ENCODE data around the gene PLGRKT. TPM values are rescaled to one million over a fixed set of nuclear protein-coding genes. Genes with fewer than 3 reads are reported as not detected.
"Not testable (repeated sequence)": the region's sequence is repeated elsewhere in the genome, so short reads cannot be mapped to it uniquely, and the experiment has no call there.

Gene PLGRKT
- total RNA-seq, 2 experiments from 2014 or later = 27.3 to 27.5 TPM

DNA sequence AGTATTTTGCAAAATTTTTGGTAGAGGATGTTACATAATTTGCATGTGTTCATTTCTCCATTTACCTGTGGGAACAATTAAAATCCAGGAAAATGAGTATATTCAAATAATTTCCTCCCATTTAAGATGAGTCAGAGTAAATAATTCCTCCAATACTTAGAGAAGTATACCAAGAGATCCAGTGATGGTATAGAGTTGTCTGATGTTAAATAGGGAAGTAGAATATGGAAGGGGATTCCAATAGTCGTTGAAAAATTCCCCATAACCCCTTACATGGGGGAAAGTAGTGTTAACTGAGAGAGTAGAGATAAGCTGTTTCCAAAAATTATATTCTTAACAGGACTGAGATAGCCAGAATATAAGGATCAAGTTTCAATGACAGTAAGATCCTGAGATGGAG, 28.3 kb upstream of the PLGRKT start:
- no peaks in the 10 kb centered on the region for H3K9me3 Mint-ChIP-seq
- H3K27ac Mint-ChIP-seq = no peak overlapping the region
- DNase-seq = no peak
- peaks cover 26% of the 10 kb centered on the region for H3K4me1 Mint-ChIP-seq
- no peak overlapping the region for H3K4me3 Mint-ChIP-seq
- peaks cover 62% of the 10 kb centered on the region for H3K36me3 Mint-ChIP-seq
- no peaks in the 10 kb centered on the region for H3K27me3 Mint-ChIP-seq

DNA sequence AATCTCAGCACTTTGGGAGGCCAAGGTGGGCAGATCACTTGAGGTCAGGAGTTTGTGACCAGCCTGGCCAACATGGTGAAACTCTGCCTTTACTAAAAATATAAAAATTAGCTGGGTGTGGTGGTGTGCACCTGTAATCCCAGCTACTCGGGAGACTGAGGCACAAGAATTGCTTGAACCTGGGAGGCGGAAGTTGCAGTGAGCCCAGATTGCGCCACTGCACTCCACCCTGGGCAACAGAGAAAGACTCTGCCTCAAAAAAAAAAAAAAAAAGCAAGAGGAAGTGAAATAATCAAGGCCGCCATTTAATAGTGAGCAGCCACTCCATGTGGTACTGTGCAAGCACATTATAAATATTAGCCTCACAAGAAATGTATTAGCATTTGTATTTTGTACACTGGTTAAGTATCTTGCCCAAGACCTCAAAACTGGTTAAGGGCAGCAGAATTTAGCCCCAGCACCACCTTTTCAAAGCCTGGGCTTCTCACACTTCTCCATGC, 27.2 kb upstream of the PLGRKT start:
- H3K4me3 Mint-ChIP-seq, DNase-seq: not testable (repeated sequence)

DNA sequence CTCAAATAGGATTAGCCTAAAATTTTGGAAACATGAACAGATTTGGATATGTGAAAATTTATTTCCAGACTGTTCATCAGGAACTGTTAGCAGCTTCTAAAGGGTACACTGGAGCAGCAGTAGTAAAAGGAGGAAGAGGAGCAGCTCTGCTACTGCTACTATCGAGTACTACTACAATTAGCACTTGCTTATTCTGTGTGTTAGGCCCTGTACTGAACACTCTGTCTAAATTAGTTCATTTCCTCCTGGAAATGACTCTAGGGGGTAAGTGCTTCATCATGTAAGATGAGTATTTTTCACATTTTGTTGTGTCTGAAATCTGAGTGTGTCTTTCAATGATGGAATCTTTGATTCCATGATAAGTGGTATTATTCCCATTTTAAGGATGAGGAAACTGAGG, 22.4 kb upstream of the PLGRKT start:
- Mint-ChIP-seq H3K27ac (peak overlapping the region; percentile 65), H3K4me1 (peaks cover 56% of the 10 kb centered on the region), H3K36me3 (peaks cover 74% of the 10 kb centered on the region), H3K4me3 (peak overlapping the region; percentile 11), H3K9me3 (peaks cover 5% of the 10 kb centered on the region), H3K27me3 (no peaks in the 10 kb centered on the region)
- no peak for DNase-seq

More for the DNA sequence above, 27.2 kb upstream of the PLGRKT start:
- H3K9me3 Mint-ChIP-seq, H3K27me3 Mint-ChIP-seq, H3K27ac Mint-ChIP-seq: not testable (repeated sequence)
- Mint-ChIP-seq H3K36me3 (peaks cover 67% of the 10 kb centered on the region), H3K4me1 (peaks cover 29% of the 10 kb centered on the region)

DNA sequence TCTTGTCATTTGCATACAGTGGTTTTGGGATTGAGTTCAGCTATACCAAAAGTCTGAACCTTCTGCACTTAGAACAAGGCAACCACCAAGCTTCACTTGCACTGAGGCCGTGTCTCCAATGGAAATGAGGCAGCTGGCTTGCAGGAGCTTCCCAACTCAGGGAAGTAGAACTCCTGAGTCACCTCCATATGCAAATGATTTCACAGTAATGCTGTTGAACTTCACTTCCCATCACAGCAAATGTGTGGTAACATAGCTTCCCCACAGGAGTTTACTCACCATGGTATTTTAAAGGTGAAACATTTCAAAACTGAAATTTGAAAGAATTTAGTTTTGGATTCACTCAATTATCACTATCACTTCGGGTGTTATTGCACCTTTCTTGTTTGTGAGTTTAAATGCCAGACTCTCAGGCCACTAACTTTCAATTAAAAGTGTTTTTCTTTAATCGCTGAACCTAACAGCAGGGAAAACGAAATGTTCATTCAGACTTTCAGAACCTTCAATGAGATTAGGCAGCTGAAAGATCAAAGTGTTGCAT, 21.6 kb upstream of the PLGRKT start:
- peak; percentile 27 for DNase-seq

DNA sequence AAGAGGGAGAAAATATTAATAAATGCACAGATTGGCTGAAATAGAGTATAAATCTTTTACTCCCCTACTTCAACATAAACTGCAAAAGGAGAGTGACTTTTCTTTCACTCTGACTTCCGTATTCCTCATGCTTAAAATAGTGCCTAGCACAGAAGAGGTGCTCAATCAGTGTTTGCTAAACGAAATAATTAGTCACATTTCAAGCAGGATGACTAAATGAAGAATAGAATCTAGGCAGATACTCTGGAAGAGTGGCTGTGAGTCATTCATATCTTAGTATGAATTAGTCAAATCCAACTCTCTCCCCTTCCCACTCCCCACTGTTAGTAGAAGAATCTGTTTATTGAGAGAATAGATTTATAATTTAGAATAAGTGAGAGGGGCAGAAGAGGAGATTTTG, 17.5 kb upstream of the PLGRKT start:
- peaks cover 72% of the 10 kb centered on the region for H3K4me1 Mint-ChIP-seq
- H3K9me3 Mint-ChIP-seq = peaks cover 5% of the 10 kb centered on the region
- peak overlapping the region; percentile 65 for H3K4me3 Mint-ChIP-seq
- DNase-seq = no peak
- H3K27ac Mint-ChIP-seq = peak overlapping the region; percentile 81
- H3K27me3 Mint-ChIP-seq = no peaks in the 10 kb centered on the region
- peaks cover 59% of the 10 kb centered on the region for H3K36me3 Mint-ChIP-seq

More for the DNA sequence above, 21.6 kb upstream of the PLGRKT start:
- peaks cover 71% of the 10 kb centered on the region for H3K36me3 Mint-ChIP-seq
- H3K9me3 Mint-ChIP-seq = peaks cover 5% of the 10 kb centered on the region
- peaks cover 63% of the 10 kb centered on the region for H3K4me1 Mint-ChIP-seq
- H3K27ac Mint-ChIP-seq = peak overlapping the region; percentile 65
- H3K27me3 Mint-ChIP-seq = no peaks in the 10 kb centered on the region
- peak overlapping the region; percentile 11 for H3K4me3 Mint-ChIP-seq

DNA sequence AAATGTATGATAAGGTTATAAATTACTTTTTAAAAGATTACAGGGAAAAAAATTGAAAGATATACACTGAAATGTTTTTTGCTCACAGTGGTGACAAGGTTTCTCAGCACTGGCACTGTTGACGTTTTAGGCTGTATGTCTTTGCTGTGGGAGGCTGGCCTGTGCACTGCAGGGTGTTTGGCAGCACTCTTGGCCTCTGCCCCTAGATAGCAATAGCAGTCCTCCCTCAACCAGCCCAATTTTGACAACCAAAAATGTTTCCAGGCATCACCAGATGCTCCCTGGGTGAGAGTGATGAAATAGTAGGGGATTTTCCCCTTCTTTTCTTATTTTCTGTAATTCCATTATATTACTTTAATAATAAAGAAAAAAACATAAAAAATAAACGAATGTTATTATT, 15.9 kb upstream of the PLGRKT start:
- peaks cover under 1% of the 10 kb centered on the region for H3K9me3 Mint-ChIP-seq
- H3K27ac Mint-ChIP-seq = peak overlapping the region; percentile 66
- DNase-seq = no peak
- H3K27me3 Mint-ChIP-seq = no peaks in the 10 kb centered on the region
- H3K4me1 Mint-ChIP-seq = peaks cover 71% of the 10 kb centered on the region
- H3K4me3 Mint-ChIP-seq = peak overlapping the region; percentile 53
- peaks cover 45% of the 10 kb centered on the region for H3K36me3 Mint-ChIP-seq

DNA sequence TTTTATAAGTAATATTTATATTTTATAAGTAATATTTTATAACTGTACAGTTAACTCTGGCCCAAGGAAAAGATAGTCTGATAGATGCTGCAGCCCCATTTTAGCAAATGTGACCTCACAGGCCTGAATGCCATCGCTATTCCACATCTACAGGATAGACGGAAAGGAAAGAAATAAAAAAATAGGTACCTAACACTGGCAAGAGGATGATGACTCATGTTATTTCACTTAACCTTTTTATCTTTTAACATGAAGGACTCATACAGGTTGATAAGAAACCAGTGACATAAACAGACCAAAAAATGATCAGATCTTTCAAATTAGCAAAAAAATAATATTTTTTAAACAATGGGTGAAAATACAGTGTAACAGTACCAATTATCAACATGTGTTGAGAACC, 15.3 kb upstream of the PLGRKT start:
- H3K4me3 Mint-ChIP-seq = peak overlapping the region; percentile 69
- no peaks in the 10 kb centered on the region for H3K27me3 Mint-ChIP-seq
- H3K9me3 Mint-ChIP-seq = no peaks in the 10 kb centered on the region
- DNase-seq = no peak
- H3K4me1 Mint-ChIP-seq = peaks cover 71% of the 10 kb centered on the region
- H3K27ac Mint-ChIP-seq = peak overlapping the region; percentile 66
- H3K36me3 Mint-ChIP-seq = peaks cover 38% of the 10 kb centered on the region

DNA sequence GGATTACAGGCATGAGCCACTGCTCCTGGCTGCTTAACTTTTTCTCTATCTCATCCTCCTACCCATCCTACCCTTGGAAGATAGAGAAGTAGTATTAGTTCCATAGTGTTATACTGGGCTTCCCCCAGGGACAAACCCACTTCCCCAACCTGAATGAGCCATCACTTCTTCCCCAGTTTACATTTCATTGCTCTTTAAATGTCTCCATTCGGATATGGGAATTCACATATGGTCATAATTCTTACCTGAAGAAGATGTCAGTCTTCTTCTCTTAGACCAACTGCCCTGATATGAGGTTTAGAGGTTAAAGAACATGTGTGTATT, 14.5 kb upstream of the PLGRKT start:
- Mint-ChIP-seq H3K4me1 (peaks cover 71% of the 10 kb centered on the region), H3K4me3 (peak overlapping the region; percentile 96), H3K9me3 (no peaks in the 10 kb centered on the region), H3K27me3 (no peaks in the 10 kb centered on the region), H3K27ac (peak overlapping the region; percentile 95), H3K36me3 (peaks cover 31% of the 10 kb centered on the region)
- no peak for DNase-seq

DNA sequence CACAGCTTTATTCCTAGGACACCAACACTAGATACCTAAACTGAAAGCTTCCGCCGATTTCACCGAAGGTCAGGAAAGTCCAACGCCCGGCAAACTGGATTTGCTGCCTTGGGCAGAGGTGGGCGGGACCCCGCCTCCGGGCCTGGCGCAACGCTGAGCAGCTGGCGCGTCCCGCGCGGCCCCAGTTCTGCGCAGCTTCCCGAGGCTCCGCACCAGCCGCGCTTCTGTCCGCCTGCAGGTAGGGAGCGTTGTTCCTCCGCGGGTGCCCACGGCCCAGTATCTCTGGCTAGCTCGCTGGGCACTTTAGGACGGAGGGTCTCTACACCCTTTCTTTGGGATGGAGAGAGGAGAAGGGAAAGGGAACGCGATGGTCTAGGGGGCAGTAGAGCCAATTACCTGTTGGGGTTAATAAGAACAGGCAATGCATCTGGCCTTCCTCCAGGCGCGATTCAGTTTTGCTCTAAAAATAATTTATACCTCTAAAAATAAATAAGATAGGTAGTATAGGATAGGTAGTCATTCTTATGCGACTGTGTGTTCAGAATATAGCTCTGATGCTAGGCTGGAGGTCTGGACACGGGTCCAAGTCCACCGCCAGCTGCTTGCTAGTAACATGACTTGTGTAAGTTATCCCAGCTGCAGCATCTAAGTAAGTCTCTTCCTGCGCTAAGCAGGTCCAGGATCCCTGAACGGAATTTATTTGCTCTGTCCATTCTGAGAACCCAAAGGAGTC, 12.8 kb upstream of the PLGRKT start, which contains the start of gene CD274:
CD274 (plus strand) TSS at position 184 of the 733 bp plus-strand sequence. CDS start 5,572 bp downstream, outside the sequence.
- H3K27me3 Mint-ChIP-seq = no peaks in the 10 kb centered on the region
- no peaks in the 10 kb centered on the region for H3K9me3 Mint-ChIP-seq
- peak; percentile 93 for DNase-seq
- H3K4me3 Mint-ChIP-seq = peak within 1 kb of the TSS; percentile 96
- peak within 1 kb of the TSS; percentile 95 for H3K27ac Mint-ChIP-seq
- peaks cover 77% of the 10 kb centered on the region for H3K4me1 Mint-ChIP-seq
- H3K36me3 Mint-ChIP-seq = peaks cover 19% of the 10 kb centered on the region

DNA sequence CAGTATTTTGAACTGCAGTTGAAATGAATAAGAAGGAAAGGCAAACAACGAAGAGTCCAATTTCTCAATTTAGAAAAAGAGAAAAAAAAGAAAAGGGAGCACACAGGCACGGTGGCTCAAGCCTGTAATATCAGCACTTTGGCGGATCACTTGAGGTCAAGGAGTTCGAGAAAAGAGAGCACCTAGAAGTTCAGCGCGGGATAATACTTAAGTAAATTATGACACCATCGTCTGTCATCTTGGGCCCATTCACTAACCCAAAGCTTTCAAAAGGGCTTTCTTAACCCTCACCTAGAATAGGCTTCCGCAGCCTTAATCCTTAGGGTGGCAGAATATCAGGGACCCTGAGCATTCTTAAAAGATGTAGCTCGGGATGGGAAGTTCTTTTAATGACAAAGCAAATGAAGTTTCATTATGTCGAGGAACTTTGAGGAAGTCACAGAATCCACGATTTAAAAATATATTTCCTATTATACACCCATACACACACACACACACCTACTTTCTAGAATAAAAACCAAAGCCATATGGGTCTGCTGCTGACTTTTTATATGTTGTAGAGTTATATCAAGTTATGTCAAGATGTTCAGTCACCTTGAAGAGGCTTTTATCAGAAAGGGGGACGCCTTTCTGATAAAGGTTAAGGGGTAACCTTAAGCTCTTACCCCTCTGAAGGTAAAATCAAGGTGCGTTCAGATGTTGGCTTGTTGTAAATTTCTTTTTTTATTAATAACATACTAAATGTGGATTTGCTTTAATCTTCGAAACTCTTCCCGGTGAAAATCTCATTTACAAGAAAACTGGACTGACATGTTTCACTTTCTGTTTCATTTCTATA, 12.0 kb upstream of the PLGRKT start:
- Mint-ChIP-seq H3K27ac (peak overlapping the region; percentile 95), H3K4me3 (peak overlapping the region; percentile 96), H3K27me3 (no peaks in the 10 kb centered on the region), H3K36me3 (peaks cover 15% of the 10 kb centered on the region), H3K9me3 (no peaks in the 10 kb centered on the region), H3K4me1 (peaks cover 73% of the 10 kb centered on the region)
- no peak for DNase-seq

DNA sequence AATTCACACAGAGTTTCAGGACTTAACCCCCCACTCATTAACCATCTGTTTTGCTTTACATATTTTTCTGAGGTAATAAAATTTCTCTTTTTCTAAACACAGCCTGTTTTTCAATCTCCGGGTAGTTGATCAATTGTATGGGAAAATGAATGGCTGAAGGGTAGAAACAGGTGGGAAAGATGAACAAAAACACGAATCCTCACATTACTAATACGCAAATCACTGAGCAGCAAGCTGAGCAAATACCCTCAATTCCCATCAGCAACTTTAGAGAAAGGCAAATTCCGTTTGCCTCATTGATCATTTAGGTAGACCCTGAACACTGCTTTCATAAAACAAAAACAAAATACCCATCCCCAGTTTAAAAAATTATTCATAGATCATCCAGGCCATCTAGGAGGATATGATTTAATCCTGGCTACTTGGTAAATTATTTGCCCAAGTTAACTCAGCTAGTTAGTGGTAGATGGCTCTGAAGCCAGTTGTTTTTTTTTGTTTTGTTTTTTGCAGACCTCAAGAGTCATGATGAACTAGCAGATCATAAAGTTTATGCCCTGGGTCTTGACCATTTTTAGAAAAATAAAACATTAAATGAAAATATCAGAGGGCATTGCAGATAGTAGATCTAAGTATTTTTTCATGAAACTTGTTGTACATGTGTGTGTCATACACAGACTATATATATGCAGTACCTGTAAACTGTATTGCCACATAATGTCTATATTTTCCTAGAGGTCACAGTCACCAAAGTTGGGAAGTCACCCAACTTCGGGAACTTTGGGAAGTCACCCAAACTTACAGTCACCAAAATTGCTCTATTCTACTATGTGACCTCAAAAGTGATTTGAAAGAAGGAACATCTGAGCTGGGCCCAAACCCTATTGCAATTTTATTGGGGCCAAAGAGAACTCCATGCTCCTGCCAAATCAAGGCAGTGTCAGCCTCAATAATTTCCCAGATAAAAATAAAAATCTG, 11.0 kb upstream of the PLGRKT start:
- H3K9me3 Mint-ChIP-seq = no peaks in the 10 kb centered on the region

DNA sequence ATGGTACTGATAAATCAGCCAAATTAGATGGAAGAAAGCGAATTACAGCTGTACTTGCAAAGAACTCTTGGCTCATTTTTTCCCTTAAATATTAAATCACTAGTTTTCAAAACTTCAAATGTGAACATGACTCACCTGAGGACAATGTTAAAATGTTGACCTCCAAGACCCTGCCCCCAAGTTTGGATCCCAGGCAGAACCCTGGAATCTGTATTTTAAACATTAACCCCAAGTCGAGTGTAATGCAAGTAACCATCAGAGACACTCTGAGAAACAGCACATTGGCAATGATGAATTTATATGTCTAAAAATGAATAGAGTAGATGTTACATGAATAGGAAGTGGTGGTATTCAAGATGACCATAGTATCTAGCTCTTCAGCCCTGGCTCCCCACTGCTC, 10.3 kb upstream of the PLGRKT start:
- Mint-ChIP-seq H3K27ac (peak overlapping the region; percentile 92), H3K36me3 (peaks cover 13% of the 10 kb centered on the region), H3K27me3 (no peaks in the 10 kb centered on the region), H3K4me1 (peaks cover 60% of the 10 kb centered on the region), H3K9me3 (no peaks in the 10 kb centered on the region), H3K4me3 (peak overlapping the region; percentile 8)
- no peak for DNase-seq

More for the DNA sequence above, 11.0 kb upstream of the PLGRKT start:
- H3K27ac Mint-ChIP-seq = peak overlapping the region; percentile 95
- H3K36me3 Mint-ChIP-seq = peaks cover 13% of the 10 kb centered on the region
- no peaks in the 10 kb centered on the region for H3K27me3 Mint-ChIP-seq
- H3K4me1 Mint-ChIP-seq = peaks cover 67% of the 10 kb centered on the region
- no peak for DNase-seq
- H3K4me3 Mint-ChIP-seq = peak overlapping the region; percentile 96

DNA sequence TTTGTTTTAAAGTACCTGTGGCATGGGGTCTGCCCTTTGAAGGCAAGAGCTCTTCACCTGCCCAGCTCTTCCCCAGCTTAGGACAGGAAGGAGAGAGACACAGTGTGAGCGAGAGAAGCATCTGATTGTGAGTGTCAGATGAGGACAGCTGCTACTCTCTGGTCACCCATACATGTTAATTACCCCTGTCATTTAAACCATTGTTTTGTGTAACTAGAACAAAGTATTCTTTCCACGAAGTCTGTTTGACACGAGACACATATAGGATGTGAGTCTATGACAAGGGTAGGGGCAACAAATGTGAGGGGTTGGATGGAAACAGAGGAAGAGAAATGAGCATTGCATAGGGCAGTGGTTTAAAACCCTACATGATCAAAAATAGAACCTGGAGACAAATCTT, 9.6 kb upstream of the PLGRKT start:
- peak overlapping the region; percentile 92 for H3K27ac Mint-ChIP-seq

More for the DNA sequence above, 9.6 kb upstream of the PLGRKT start:
- Mint-ChIP-seq H3K36me3 (peaks cover 10% of the 10 kb centered on the region), H3K4me1 (peaks cover 55% of the 10 kb centered on the region), H3K4me3 (peak overlapping the region; percentile 35), H3K27me3 (no peaks in the 10 kb centered on the region), H3K9me3 (no peaks in the 10 kb centered on the region)
- DNase-seq = no peak

Measured in activated naive CD8-positive, alpha-beta T cell treated with anti-CD3 and anti-CD28 coated beads for 36 hours (primary cell).